BLaER1 (cell line): ENCODE results near the gene SNX12.

Experiments
- H3K27ac ChIP-seq: shearing (Covaris generic); formaldehyde crosslinking; 2 replicates; pipeline ENCODE4 v1.8.1; 2022
- H3K27me3 ChIP-seq: shearing (Covaris generic); formaldehyde crosslinking; 2 replicates; pipeline ENCODE4 v1.8.1; 2022
- H3K36me3 ChIP-seq: shearing (Covaris generic); formaldehyde crosslinking; 2 replicates; pipeline ENCODE4 v1.8.1; 2022
- H3K4me1 ChIP-seq: shearing (Covaris generic); formaldehyde crosslinking; 2 replicates; pipeline ENCODE4 v1.8.1; 2022
- H3K4me2 ChIP-seq: shearing (Covaris generic); formaldehyde crosslinking; 2 replicates; pipeline ENCODE4 v1.8.1; 2022
- H3K4me3 ChIP-seq: shearing (Covaris generic); formaldehyde crosslinking; 2 replicates; pipeline ENCODE4 v1.8.1; 2022
- H3K9ac ChIP-seq: shearing (Covaris generic); formaldehyde crosslinking; 2 replicates; pipeline ENCODE4 v1.8.1; 2022
- H3K9me3 ChIP-seq: shearing (Covaris generic); formaldehyde crosslinking; 2 replicates; pipeline ENCODE4 v1.8.1; 2022
- H4K20me1 ChIP-seq: shearing (Covaris generic); formaldehyde crosslinking; 2 replicates; pipeline ENCODE4 v1.8.1; 2022
- Cebpa-rat ChIP-seq: shearing (Covaris generic); IDR thresholded peaks from 2 replicates; pipeline ENCODE4 v1.8.1; 2022

SNX12 gene

DNA sequence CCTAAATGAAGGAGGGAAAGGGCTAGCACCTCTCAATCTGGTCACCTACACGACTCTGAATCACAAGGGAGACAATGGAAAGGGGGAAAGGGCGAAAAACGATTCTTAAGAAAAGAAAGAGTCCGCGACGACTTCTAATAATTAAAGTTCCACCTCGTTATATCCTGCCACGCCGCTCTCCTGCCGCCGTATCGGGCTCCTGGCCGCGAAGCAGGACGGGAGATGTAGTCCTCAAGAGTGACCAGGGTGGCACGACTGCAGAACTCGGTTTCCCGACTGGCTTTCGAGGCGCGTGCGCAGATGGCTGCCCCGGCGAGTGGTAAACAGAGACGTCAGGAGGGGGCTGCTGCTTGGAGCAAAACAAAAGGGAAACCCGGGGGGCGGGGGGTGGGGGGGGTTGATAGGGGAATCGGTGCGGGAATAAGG, 27.4 kb upstream of the SNX12 start, which contains the start of gene FOXO4:
Gene FOXO4 (plus strand): TSS at position 297 of the 426 bp plus-strand sequence. CDS start 678 bp downstream, outside the sequence.
- Histone ChIP-seq H4K20me1 (peaks cover 15% of the 10 kb centered on the region; the same call in 1 of the 2 replicates), H3K27me3 (peaks cover 84% of the 10 kb centered on the region), H3K9ac (peak within 1 kb of the TSS; percentile 80), H3K4me1 (peaks cover 29% of the 10 kb centered on the region), H3K27ac (peak within 1 kb of the TSS; percentile 46; the same call in 1 of the 2 replicates), H3K9me3 (no peaks in the 10 kb centered on the region), H3K4me3 (peak within 1 kb of the TSS; percentile 70), H3K4me2 (peak within 1 kb of the TSS; percentile 86), H3K36me3 (no peaks in the 10 kb centered on the region)
- TF ChIP-seq Cebpa-rat: no peak

DNA sequence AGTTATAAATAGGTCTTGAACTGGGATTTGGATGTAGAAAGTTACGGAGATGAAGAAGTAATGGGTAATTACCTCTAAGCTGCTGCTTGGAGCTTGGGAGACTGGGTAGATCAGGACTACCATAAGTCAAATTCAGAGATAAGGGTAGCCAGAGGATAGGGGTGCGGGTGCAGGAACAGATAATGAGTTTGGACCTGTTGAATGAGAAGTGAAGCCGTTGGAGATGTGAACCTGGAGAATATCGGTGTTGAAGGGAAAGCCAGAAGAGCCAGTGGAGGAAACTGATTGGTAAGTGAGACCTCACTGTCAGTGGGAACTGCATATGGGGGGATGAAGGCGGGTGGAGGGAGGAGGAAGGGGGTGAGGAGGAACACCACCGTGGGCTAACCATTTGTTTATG, 26.9 kb upstream of the SNX12 start:
- peaks cover 80% of the 10 kb centered on the region for H3K27me3 ChIP-seq
- H3K9ac ChIP-seq: peak overlapping the region; percentile 58; the same call in 1 of the 2 replicates
- H3K36me3 ChIP-seq: no peaks in the 10 kb centered on the region
- no peaks in the 10 kb centered on the region for H3K9me3 ChIP-seq
- H3K4me2 ChIP-seq: peak overlapping the region; percentile 82
- no peak for TF ChIP-seq Cebpa-rat
- H3K4me1 ChIP-seq: peaks cover 29% of the 10 kb centered on the region
- peaks cover 15% of the 10 kb centered on the region; the same call in 1 of the 2 replicates for H4K20me1 ChIP-seq
- peak overlapping the region; percentile 66 for H3K4me3 ChIP-seq
- H3K27ac ChIP-seq: 0 out of 2 replicates have a peak overlapping the region, but pooled peaks have one; percentile 46

DNA sequence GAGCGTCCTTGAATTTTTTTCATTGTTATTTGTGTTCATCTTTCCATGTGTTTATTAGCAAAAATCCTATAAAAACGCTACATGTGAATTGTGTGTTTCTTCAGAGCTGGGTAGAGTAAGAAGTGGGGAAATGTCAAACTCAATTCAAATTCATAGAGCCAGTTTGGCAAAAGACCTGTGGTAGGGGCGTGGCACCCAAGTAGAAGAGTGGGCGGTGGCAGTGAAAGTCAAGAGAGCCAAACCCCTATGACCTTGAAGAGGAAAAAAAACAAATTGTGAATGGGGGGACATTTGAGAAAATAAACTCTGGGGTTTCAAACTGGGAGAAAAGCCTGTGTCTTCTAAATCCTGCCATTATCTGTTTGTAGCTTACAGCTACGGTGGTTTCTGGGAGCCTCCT, 23.1 kb upstream of the SNX12 start:
- Histone ChIP-seq H3K4me1 (peaks cover 9% of the 10 kb centered on the region), H3K9me3 (no peaks in the 10 kb centered on the region), H3K9ac (no peak overlapping the region), H3K4me2 (no peak overlapping the region), H4K20me1 (no peaks in the 10 kb centered on the region), H3K4me3 (no peak overlapping the region), H3K36me3 (no peaks in the 10 kb centered on the region), H3K27ac (no peak overlapping the region), H3K27me3 (peaks cover 44% of the 10 kb centered on the region)
- no peak for TF ChIP-seq Cebpa-rat

GRCh38 chrX:71085900-71086299, 17.8 kb upstream of the SNX12 start:
- no peaks in the 10 kb centered on the region for H3K36me3 ChIP-seq
- H3K27me3 ChIP-seq: peaks cover 39% of the 10 kb centered on the region
- TF ChIP-seq Cebpa-rat: no peak
- H3K4me1 ChIP-seq: no peaks in the 10 kb centered on the region
- H3K4me3 ChIP-seq: no peak overlapping the region
- H3K27ac ChIP-seq: no peak overlapping the region
- H3K9ac ChIP-seq: no peak overlapping the region
- no peak overlapping the region for H3K4me2 ChIP-seq
- no peaks in the 10 kb centered on the region for H4K20me1 ChIP-seq
- H3K9me3 ChIP-seq: no peaks in the 10 kb centered on the region

DNA sequence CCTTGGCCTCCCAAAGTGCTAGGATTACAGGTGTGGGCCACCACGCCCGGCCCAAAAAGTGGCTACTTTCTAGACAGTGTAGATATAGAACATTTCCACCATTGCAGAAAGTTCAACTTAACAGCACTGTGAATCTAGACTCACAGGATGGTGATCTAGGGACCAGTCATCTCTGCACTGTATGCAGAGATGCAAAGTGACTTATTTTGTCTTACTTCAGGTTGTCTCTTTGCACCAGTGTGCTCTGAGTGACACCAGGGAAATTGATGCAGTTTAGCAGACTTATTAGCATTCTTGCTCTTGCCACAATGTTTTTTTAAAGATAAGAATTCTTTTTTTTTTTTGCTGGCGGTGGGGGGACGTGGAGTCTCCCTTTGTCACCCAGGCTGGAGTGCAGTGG, 14.7 kb upstream of the SNX12 start:
- no peaks in the 10 kb centered on the region for H4K20me1 ChIP-seq
- no peaks in the 10 kb centered on the region for H3K36me3 ChIP-seq
- H3K4me3 ChIP-seq: no peak overlapping the region
- TF ChIP-seq Cebpa-rat: no peak
- no peak overlapping the region for H3K9ac ChIP-seq
- no peaks in the 10 kb centered on the region for H3K4me1 ChIP-seq
- H3K27ac ChIP-seq: no peak overlapping the region
- H3K9me3 ChIP-seq: no peaks in the 10 kb centered on the region
- no peak overlapping the region for H3K4me2 ChIP-seq
- H3K27me3 ChIP-seq: peaks cover 53% of the 10 kb centered on the region

GRCh38 chrX:71082124-71082647, 14.1 kb upstream of the SNX12 start:
- Histone ChIP-seq H3K9ac (no peak overlapping the region), H3K27me3 (peaks cover 54% of the 10 kb centered on the region), H3K4me3 (no peak overlapping the region), H3K36me3 (no peaks in the 10 kb centered on the region), H3K27ac (no peak overlapping the region), H3K4me1 (no peaks in the 10 kb centered on the region), H4K20me1 (no peaks in the 10 kb centered on the region), H3K4me2 (no peak overlapping the region), H3K9me3 (no peaks in the 10 kb centered on the region)
- TF ChIP-seq Cebpa-rat: no peak

- H3K27me3 ChIP-seq: peaks cover 60% of the 10 kb centered on the region
- no peak overlapping the region for H3K4me2 ChIP-seq
- no peak overlapping the region for H3K9ac ChIP-seq
- TF ChIP-seq Cebpa-rat: no peak
- H3K9me3 ChIP-seq: no peaks in the 10 kb centered on the region
- H3K27ac ChIP-seq: no peak overlapping the region
- no peaks in the 10 kb centered on the region for H3K36me3 ChIP-seq
- H4K20me1 ChIP-seq: no peaks in the 10 kb centered on the region
- H3K4me3 ChIP-seq: no peak overlapping the region
- H3K4me1 ChIP-seq: no peaks in the 10 kb centered on the region
These were observed 13.4 kb upstream of the SNX12 start for GRCh38 chrX:71081330-71082123.

GRCh38 chrX:71070531-71070930, 2.4 kb upstream of the SNX12 start:
- no peak for TF ChIP-seq Cebpa-rat
- H3K4me3 ChIP-seq: no peak overlapping the region
- H3K4me2 ChIP-seq: no peak overlapping the region
- H3K27ac ChIP-seq: no peak overlapping the region
- no peaks in the 10 kb centered on the region for H4K20me1 ChIP-seq
- peaks cover 46% of the 10 kb centered on the region for H3K27me3 ChIP-seq
- no peaks in the 10 kb centered on the region for H3K9me3 ChIP-seq
- no peak overlapping the region for H3K9ac ChIP-seq
- H3K4me1 ChIP-seq: peaks cover 4% of the 10 kb centered on the region; the same call in 1 of the 2 replicates
- no peaks in the 10 kb centered on the region for H3K36me3 ChIP-seq

GRCh38 chrX:71067712-71068043, 456 bp downstream of the SNX12 start:
- H3K4me2 ChIP-seq: peak overlapping the region; percentile 64
- peak overlapping the region; percentile 52 for H3K27ac ChIP-seq
- H3K9ac ChIP-seq: peak overlapping the region; percentile 79
- H4K20me1 ChIP-seq: no peaks in the 10 kb centered on the region
- H3K4me1 ChIP-seq: peaks cover 4% of the 10 kb centered on the region; the same call in 1 of the 2 replicates
- no peaks in the 10 kb centered on the region for H3K9me3 ChIP-seq
- peaks cover 4% of the 10 kb centered on the region for H3K36me3 ChIP-seq
- TF ChIP-seq Cebpa-rat: no peak
- H3K27me3 ChIP-seq: peaks cover 23% of the 10 kb centered on the region
- H3K4me3 ChIP-seq: peak overlapping the region; percentile 73

DNA sequence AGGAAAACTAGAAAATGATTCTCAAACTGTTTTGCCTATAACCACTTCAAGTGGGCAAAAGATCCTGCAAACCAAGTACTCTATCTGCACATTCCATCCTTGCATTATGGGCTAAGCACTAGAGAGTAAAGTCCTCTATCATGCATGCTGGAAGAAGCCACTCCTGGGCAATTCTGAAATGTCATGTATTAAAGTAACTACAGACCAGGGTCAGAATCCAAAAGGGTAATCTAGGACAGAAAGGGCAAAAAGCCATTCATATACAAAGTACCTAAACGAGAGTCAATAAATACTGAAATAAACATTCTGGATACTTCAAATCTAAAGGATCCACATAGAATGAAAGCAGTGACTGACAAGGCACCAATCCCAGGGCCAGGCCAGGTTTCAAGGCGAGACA, 1.0 kb downstream of the SNX12 start:
- H3K4me3 ChIP-seq: peak overlapping the region; percentile 73

More for the DNA sequence above, 1.0 kb downstream of the SNX12 start:
- Histone ChIP-seq H3K9me3 (no peaks in the 10 kb centered on the region), H3K9ac (peak overlapping the region; percentile 79), H3K27me3 (peaks cover 21% of the 10 kb centered on the region), H3K4me1 (peaks cover 4% of the 10 kb centered on the region; the same call in 1 of the 2 replicates), H3K36me3 (peaks cover 10% of the 10 kb centered on the region), H3K4me2 (peak overlapping the region; percentile 64), H3K27ac (peak overlapping the region; percentile 52; the same call in 1 of the 2 replicates), H4K20me1 (no peaks in the 10 kb centered on the region)
- TF ChIP-seq Cebpa-rat: no peak
